ENCODE data around the gene STK31.

DNA sequence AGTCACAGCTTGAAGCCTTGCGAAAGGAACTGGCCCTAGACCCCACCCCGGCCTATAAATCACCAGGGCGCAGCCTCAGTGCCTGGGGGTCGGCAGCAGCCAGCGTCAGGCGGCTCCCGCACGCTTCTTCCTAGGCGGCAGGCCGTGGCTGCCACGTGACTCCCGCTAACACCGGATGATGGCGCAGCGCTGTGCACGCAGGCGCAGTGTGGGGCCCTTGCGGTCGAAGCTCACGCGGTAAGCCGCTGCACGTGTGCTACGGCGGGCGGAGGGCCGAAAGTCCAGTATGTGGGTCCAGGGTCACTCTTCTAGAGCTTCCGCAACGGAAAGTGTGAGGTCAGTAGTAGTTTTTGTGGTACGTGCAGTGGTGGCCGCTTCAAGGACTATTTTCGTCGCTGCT is at the start of gene STK31:
- no peak for TF ChIP-seq EP300 (IDR thresholded peaks at IDR 0.05)
- TF ChIP-seq CTCF (IDR thresholded peaks at IDR 0.05), result no peak
- no peak for TF ChIP-seq POLR2A (IDR thresholded peaks at IDR 0.05; ENCODE audit: low read depth)
- no peak for TF ChIP-seq POLR2AphosphoS5 (IDR thresholded peaks at IDR 0.05)

All from esophagus muscularis mucosa (tissue), 4 donors.